SHP77 treated with DMSO at 0.1 percent for 48 hours (cell line): ENCODE results near the gene ULK1.
A peak's percentile ranks its signal among the peaks of the same experiment; 100 is the strongest.

Experiments
- DNase-seq: peaks from one replicate; lab custom pipeline; 2025; lab: John Stamatoyannopoulos, UW

The ULK1 gene

GRCh38 chr12:131892711-131893604, 1.5 kb upstream of the ULK1 start:
- no peak for DNase-seq

GRCh38 chr12:131893605-131894312, 663 bp upstream of the ULK1 start:
- no peak for DNase-seq

GRCh38 chr12:131894981-131895639, 688 bp downstream of the ULK1 start:
- DNase-seq, result no peak

GRCh38 chr12:131895640-131896079, 1.2 kb downstream of the ULK1 start:
- no peak for DNase-seq

GRCh38 chr12:131896080-131896810, 1.8 kb downstream of the ULK1 start:
- peak; percentile 88 for DNase-seq

- DNase-seq, result peak; percentile 34
These were observed 2.4 kb downstream of the ULK1 start for GRCh38 chr12:131896811-131897270.

DNA sequence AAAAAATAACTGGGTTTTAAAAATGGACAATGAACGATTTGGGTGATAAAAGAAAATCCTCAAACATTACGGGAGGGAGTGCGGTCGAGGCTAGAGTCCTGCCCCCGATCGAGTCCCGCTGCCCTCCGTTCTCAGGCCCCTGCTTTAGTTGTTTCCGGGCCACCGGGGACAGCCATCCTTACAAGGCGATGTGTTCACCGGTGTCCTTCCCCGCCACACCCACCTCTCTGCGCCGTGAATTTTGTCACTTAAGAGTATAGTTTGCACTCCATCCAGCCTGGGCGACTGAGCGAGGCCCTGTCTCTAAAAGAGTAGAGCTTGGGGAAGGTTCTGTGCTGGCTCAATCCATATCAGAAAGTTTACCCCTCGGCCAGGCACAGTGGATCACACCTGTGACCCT, 2.9 kb downstream of the ULK1 start:
- no peak for DNase-seq

GRCh38 chr12:131897875-131898274, 3.5 kb downstream of the ULK1 start:
- DNase-seq, result no peak

DNA sequence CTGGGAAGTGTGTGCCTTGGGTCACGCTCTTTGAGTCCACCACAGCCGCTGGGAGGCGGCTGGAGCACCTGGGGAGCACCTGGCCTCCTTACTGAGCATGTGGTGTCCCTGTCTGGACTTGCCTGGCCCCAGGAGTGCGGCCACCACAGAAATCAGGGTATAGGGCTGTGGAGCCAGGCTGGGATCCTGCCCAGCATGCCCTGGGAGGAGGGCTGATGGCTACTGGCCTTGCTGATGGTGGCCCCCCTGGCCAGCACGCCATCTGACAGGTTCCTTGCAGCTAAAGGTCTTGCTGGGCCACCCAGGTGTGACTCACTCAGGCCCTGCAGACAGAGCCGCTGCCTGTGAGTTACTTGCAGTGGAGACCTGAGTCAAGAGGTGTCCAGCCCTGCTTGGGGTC, 6.0 kb downstream of the ULK1 start:
- peak; percentile 9 for DNase-seq

GRCh38 chr12:131901431-131902331, 7.3 kb downstream of the ULK1 start:
- DNase-seq, result no peak

DNA sequence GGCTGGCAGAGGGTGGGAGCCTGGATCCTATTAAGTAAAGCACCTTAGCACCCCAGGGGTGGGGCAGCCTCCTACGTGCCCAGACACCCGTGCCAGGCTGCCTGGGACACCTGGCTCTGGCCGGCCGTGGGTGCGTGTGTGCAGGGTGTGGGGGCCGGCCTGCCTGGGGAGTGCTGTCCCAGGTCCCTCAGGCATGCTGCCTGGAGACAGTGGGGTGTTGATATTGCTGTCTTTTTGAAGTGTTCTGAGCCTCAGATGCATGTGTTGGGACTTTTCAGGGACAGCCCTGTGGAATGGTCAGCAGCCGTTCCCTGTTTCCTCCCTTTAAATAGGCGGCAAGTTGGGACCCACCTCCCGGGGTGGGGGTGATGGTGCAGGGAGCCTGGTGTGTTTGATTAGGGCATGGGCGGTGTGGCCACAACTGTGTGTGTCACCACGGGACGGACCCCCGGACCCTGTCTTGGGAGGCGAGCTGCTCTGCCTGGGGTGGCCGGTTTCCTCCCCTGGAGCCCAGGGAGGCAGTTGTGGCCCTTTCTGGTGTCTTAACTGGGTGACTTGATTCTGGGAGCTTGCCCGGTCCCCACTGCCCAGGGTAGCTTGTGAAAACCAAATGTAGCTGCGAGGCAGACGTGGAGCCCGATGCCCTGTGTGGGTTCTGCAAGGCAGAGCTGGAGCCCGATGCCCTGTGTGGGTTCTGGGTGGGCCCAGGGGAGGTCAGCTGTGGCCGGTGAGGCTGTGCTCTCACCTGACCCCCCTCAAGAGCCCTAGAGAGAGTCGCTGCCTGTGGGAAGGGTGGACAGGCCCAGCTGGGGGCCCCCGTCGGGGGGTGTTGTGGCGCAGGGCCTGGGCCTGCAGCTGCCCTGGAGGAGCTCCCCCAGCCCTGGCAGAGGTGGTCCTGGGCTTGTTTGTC, 8.2 kb downstream of the ULK1 start:
- DNase-seq, result no peak

GRCh38 chr12:131903270-131904255, 9.1 kb downstream of the ULK1 start:
- no peak for DNase-seq

DNA sequence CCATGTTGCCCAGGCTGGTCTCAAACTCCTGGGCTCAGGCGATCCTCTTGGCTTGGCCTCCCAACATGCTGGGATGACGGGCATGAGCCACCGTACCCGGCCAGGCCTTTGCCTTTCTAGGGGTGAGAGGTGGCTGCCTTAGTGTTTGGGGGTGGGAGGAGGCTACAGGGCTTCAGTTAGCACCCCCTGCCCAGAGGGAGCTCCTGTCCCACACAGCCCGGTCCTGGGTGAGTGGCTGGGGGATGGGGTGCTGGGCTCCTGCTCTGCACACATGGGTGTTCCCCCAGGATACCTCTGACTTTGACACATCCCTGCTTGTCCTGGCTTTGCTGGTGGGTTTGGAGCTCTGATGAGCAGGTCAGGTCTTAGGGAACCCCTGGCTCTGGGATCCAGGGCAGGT, 9.9 kb downstream of the ULK1 start:
- no peak for DNase-seq

DNA sequence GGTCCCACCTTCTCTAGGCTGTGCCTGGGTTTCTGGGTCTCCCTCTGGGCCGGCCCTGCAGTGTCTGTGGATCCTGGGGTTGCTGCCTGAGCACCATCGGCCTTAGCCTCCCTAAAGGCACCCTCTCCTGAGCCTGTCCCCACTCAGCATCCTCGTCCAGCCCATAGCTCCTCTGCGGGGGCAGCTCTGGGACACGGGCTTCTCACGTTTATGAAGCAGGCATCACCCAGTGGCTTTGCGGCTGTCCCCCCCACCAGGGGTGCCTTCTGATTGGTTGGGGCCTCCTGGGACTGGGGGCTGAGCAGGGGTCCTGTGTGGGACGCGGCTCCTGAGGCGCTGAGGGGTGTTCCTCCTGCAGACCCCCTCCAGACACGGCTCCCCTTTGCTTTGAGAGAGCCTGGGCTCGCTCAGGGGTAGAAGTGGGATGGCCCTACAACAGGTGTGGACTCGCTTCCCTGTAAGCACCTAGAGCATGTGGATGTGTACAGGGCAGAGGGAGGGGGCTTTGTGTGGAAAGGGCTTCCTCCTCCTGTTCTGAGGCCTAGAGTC, 10.7 kb downstream of the ULK1 start:
- DNase-seq, result no peak

- no peak for DNase-seq
These were observed 11.2 kb downstream of the ULK1 start for GRCh38 chr12:131905630-131906091.

DNA sequence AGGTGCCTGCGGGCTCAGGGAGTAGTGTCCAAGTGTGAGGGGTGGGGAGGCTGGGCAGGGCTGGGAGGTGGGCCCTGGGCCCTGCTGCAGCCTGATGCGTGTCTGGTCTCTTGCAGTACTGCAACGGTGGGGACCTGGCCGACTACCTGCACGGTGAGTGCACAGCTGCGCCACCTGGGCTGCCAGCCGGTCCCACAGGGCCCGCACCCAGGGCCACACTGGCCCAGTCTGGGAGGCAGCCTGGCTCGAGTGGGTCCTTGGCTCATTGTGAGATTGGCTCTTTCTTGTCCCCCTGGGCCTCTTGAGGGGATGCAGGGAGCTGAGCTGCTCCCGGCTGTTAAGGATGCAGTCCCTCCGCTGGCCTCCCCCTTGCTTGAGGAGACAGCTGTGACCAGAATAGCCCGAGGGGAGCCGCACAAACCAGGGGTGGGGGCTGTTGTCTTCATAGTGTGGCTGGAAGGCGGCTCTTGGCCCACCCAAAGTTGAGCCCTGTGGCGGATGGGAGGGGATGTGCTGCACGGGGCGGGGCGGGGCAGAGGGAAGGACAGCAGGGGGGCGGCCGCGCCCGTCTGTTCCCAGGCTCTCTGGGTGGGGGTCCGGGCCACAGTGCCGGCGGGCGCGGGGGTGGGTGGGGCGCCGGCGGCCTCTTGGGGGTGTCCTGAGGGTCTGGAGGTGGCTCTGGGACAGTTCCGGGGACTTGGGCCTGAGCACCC, 13.1 kb downstream of the ULK1 start:
- DNase-seq, result no peak
